Left renal pelvis (tissue), 4 donors: ENCODE measurements around the gene SPG11. TPM values are rescaled to one million over a fixed set of nuclear protein-coding genes. Genes with fewer than 3 reads are reported as not detected.
"Not testable (repeated sequence)": the region's sequence is repeated elsewhere in the genome, so short reads cannot be mapped to it uniquely, and the experiment has no call there.

Source experiments
- DNase-seq, 4 donors: peaks; one replicate each; pipeline ENCODE4 v3.0.0-alpha.2; 2013; ENCODE audit warnings: low read depth in 4 of 4, low spot score in 3 of 4
- polyA plus RNA-seq, 4 donors: library from polyadenylated mRNA; unstranded; fragments of 120-200 nt; gene quantifications; one replicate each; pipeline ENCODE4 v1.2.1, GENCODE V29; 2013; ENCODE audit not compliant: insufficient read length in 4 of 4

SPG11 gene
- polyA plus RNA-seq, 4 donors: 54.9 to 84.8 (median 74.9) TPM

DNA sequence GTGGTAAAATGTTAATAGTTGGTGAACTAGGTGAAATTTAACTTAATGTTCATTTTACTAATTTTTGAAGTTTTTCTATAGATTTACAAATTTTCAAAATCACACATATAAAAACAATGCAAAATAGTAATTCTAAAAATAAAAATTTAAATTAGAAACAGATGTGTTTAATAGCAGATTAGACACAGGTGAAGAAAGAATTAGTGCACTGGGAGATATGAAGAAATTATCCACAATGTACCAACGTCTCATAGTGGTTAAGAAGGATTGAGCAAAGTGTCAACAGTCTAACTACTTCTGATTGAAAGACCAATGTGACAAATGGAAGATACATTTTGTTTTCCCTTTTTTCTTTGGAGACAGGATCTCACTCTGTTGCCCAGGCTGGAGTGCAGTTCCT, 26.5 kb downstream of the SPG11 start:
- no peak for DNase-seq

DNA sequence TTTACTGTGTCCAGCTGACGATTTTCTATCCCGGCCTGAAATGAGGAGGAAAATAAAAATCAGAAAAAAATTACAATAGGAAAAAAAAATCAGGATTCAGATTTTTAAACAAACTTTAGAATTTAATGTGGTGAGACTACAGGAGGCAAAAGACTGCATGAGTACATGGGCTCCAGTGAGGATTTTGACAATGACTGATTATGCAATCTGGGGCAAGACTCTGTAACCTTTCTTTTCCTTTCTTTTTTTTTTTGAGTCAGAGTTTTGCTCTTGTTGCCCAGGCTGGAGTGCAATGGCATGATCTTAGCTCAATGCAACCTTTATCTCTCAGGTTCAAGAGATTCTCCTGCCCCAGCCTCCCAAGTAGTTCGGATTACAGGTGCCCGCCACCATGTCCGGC, 29.9 kb downstream of the SPG11 start:
- no peak for DNase-seq

DNA sequence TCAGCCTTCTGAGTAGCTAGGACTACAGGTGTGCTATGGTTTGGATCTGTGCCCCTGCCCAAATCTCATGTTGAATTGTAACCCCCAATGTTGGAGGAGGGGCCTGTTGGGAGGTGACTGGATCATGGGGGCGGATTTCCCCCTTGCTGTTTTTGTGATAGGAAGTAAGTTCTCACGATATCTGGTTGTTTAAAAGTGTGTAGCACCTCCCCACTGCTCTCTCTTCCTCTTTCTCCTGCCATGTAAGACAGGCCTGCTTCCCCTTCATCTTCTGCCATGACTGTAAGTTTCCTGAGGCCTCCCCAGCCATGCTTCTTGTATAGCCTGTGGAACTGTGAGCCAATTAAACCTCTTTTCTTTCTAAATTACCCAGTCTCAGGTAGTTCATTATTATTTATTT, 38.2 kb downstream of the SPG11 start:
- DNase-seq: not testable (repeated sequence)

DNA sequence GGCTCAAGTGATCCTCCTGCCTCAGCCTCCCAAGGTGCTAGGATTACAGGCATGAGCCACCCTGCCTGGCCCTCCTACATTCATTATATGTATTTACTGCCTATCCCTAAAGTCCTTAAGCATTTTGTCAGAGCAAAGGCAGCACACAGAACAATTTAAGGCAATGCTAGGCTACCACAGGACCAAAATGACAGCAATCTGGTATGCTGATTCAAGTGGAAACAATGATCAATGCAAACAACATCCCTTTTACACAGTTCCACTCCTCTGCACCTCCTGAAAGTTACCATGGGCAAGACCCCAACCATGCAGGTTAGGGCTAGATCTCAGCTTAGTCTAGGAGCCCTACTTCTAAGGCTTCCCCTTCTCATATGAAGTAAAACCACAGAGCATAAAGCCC, 40.3 kb downstream of the SPG11 start:
- DNase-seq: no peak

DNA sequence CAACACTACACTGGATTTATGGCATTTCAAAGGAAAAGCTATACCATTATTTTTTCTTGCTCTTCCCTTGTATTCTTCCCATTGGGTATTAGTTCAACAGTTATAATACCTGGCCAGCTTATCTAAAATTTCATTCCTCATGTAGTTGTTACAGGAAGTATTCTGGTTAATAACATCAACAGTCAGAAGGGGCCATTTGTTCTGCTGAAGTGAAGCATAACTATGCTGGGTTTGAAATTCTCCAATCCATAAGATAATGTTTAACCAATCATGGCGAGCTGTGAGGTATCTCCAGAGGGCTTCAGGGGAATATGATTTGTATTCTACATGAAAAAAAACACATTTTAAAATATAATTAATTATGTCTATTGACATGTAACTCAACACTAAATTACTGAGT, 43.4 kb downstream of the SPG11 start:
- DNase-seq: no peak

DNA sequence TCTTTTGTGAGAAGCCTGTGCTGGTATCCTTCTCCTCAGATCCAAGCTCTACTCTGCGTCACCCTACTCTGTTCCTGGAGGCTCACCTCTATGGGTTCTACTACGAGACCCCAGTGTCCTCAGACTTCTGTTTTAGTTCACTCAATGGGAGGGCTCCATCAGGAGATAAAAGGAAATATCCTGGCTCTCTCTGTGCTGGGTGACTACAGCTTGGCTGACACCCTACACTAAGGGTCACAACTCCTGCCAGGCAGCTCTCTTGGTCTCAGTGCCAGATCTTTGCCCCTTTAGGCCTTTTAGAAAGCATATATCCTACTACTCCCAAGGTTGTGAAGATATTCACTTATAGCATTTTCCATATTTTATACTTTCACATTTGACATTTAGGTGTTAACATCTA, 46.5 kb downstream of the SPG11 start:
- no peak for DNase-seq

DNA sequence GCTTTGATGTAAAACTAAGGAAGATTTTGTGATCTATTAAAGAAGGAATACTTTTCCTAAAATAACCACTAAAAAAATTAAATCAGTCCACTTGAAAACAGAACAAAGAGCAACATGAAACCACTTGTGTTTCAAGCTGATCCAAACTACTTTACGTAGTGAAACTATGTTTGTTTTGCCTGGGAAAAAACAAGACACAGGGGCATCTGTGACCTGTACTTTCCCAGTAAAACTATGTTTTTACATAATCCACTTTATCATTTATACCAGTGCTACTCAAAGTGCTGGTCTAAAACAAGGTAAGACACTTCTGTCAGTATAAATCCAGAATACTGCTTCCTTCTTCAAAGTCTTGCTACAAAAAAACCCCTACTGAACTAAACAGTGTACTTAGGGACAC, 56.7 kb downstream of the SPG11 start:
- DNase-seq: no peak

GRCh38 chr15:44603126-44603525, 60.3 kb downstream of the SPG11 start:
- no peak for DNase-seq

- no peak for DNase-seq
Measured at GRCh38 chr15:44598892-44599291, 64.6 kb downstream of the SPG11 start.

GRCh38 chr15:44598066-44598465, 65.4 kb downstream of the SPG11 start:
- DNase-seq: no peak

- no peak for DNase-seq
Measured at GRCh38 chr15:44596511-44597010, 66.9 kb downstream of the SPG11 start.

- no peak for DNase-seq
Measured at GRCh38 chr15:44595656-44596510, 67.6 kb downstream of the SPG11 start.

DNA sequence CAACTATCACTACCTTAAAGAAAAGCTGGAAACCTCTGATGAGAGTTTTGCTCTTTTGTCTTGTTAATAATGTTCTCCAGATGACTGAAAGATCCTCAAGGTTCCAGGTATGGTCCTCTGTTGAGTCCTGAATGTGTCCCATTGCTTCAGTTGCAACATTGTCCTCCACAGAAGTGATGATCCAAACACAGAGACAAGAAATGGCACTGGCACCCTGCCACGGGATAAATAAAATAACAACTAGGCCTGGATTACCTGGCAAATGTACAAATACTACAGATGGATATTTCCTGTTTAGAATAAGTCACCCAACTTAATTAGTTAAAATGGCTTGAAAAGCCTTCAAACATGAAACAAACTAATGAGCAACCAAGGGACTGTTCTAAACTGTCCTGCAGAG, 68.2 kb downstream of the SPG11 start:
- DNase-seq: no peak

DNA sequence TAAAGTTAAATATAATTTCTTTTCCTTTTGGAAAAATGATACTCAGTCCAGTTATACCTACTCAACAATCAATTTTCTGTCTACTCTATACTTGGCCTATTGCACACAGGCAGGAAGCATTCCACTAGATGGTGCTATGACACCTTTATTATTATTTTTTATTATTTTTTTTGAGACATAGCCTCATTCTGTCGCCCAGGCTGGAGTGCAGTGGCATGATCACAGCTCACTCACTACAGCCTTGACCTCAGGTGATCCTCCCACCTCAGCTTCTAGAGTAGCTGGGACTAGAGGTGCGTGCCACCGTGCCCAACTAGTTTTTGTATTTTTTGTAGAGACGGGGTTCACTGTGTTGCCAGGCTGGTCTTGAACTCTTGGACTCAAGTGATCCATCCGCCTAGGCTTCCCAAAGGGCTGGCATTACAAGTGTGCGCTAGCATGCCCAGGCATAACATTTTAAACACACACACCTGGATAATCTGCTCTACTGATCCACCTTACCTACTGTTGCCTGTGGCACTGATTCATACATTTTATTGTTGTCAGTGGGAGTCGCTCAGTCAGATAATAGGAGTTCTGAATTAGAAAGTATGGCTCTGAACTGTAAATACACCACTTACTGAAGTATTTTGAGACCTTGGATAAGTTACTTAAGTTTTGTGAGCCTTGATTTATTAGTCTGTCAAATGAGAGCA, 70.3 kb downstream of the SPG11 start:
- DNase-seq: no peak

- no peak for DNase-seq
Measured at GRCh38 chr15:44591326-44591725, 72.1 kb downstream of the SPG11 start.

- no peak for DNase-seq
Measured at GRCh38 chr15:44588541-44588940, 74.9 kb downstream of the SPG11 start.

GRCh38 chr15:44585633-44586032, 77.8 kb downstream of the SPG11 start:
- no peak for DNase-seq

DNA sequence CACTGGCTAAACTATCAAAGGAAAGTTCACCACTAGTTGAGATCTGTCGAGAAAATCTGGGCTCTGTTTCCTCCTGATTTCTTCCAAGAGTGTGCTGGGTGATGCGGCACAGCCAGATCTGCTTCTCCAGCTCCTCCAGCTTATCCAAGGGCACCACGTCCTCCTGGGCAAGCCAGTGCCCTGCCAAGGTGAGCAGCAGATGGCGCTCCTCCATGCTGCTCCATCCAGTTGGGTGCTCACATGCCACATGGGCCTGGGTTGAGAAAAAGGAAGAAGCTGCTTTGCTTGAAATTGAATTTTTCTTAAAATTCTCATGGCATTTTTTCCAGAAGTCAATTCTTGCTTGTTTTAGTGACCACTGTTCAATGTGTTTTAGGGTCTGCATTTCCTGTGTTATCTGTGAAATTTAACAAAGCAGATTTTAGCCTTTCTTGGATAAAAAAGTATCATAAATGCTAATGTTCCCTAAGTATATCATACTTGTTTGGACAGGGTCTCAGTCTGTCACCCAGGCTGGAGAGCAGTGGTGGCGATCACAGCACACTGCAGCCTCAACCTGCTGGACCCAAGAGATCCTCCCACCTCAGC, 79.2 kb downstream of the SPG11 start:
- no peak for DNase-seq

DNA sequence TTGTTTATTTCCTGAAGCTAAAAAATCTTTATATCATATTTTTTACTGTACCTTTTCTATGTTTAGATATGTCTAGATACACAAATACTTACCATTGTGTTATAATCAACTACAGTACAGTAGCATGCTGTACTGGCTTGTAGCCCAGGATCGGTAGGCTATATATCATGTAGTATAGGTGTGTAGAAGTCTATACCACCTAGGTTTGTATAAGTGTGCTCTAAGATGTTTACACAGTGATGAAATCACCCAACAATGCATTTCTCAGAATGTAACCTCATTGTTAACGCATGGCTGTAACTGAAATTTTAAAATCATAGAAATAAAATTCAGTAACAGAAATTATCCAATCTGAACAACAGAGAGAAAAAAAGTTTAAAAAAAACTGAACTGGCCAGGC, 83.4 kb downstream of the SPG11 start:
- no peak for DNase-seq

DNA sequence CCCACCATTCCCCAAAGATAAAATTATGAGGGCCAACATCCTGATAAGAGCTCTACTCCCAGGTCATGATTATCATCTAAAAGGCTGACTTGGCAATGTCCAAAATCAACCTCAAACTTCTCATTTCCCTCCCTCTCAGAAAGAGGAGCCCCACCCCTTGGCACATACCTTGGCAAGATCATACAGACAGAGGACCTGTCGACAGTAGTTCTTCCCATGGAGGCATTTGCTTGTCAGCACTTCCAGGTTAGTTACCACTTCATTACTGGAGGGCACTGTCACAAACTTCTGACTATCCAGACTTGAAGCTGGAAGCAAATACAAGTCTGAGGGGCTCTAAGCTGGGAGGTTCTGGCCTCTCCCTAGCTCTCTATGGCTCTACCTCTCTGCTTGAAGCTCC, 88.7 kb downstream of the SPG11 start:
- no peak for DNase-seq

GRCh38 chr15:44573386-44573785, 90.1 kb downstream of the SPG11 start:
- DNase-seq: no peak

- DNase-seq: no peak
Measured at GRCh38 chr15:44570361-44570760, 93.1 kb downstream of the SPG11 start.
